OCI-LY7 (cell line): Measurements from ENCODE around the gene PRPS1L1.

Experiments
- CTCF ChIP-seq: fragments of 200-600 bp; sonication (generic); conservative IDR thresholded peaks from 2 replicates; pipeline ENCODE4 v1.5.1; 2014; ENCODE audit warnings: mild to moderate bottlenecking, antibody characterized with exemption, low read length, moderate library complexity, mixed read lengths
- EZH2phosphoT487 ChIP-seq: fragments of 200-600 bp; sonication (generic); IDR thresholded peaks from 2 replicates; pipeline ENCODE4 v1.6.1; 2018; ENCODE audit warnings: low read depth, borderline replicate concordance, mild to moderate bottlenecking, mixed run types, antibody characterized with exemption, low read length, moderate library complexity, mixed read lengths

- TF ChIP-seq CTCF (no peak), EZH2phosphoT487 (no peak)
Measured at GRCh38 chr7:17994079-17994850, 33.4 kb downstream of the PRPS1L1 start.
